A549 (cell line): ENCODE measurements around the gene ZNG1B. TPM values are rescaled to one million over a fixed set of nuclear protein-coding genes. Genes with fewer than 3 reads are reported as not detected.
A peak's percentile ranks its signal among the peaks of the same experiment; 100 is the strongest.
"Not testable (repeated sequence)": the region's sequence is repeated elsewhere in the genome, so short reads cannot be mapped to it uniquely, and the experiment has no call there.

ENCODE experiments used
- ATAC-seq, 2 experiments: fragments of 200-7000 bp in 1 of 2; fragments of >200 bp in 1 of 2; cut with Nextera tagmentation in 1 of 2; cut with Tn5 transposase in 1 of 2; 3 replicates each; pipeline versions ENCODE4 v1.8.0 to v1.9.1; 2018 to 2020; ENCODE audit warnings: mild to moderate bottlenecking in 1 of 2, moderate library complexity in 1 of 2
- CTCF ChIA-PET: fragments of 300-600 bp; sonication (Branson Sonifier 250); formaldehyde crosslinking; extraction: SDS; loops from one replicate; lab custom pipeline; 2021; ENCODE audit warnings: antibody characterized with exemption, inconsistent platforms; lab: Yijun Ruan, JAX
- POLR2A ChIA-PET: fragments of 350-600 bp; formaldehyde crosslinking; extraction: SDS; loops from one replicate; lab custom pipeline; 2021; ENCODE audit warnings: antibody characterized with exemption, inconsistent platforms; lab: Yijun Ruan, JAX
- DNase-seq, 2 experiments: peaks; one replicate each; pipeline versions ENCODE4 v3.0.0 to v3.0.0-alpha.2; 2011 to 2016; ENCODE audit warnings: low read depth in 1 of 2, low spot score in 1 of 2
- FAIRE-seq: peaks from 2 replicates; lab custom pipeline; 2011; peaks lifted over from hg19 to GRCh38; lab: Jason Lieb, UNC
- H3K27ac ChIP-seq, 2 experiments: fragments of >200 bp; sonication (Bioruptor Twin); formaldehyde crosslinking; 3 replicates each; pipeline ENCODE4 v1.5.1; 2016 to 2017
- H3K4me1 ChIP-seq: fragments of >200 bp; sonication (Bioruptor Twin); formaldehyde crosslinking; 3 replicates; pipeline ENCODE4 v1.6.1; 2016
- H3K4me2 ChIP-seq: fragments of >200 bp; sonication (Bioruptor Twin); formaldehyde crosslinking; 3 replicates; pipeline ENCODE4 v1.6.1; 2016
- H3K4me3 ChIP-seq: fragments of >200 bp; sonication (Bioruptor Twin); formaldehyde crosslinking; 3 replicates; pipeline ENCODE4 v1.5.1; 2016
- H3K9me3 ChIP-seq: fragments of >200 bp; sonication (Bioruptor Twin); formaldehyde crosslinking; 3 replicates; pipeline ENCODE4 v1.6.1; 2016
- WGBS: methylation state at CpG from one replicate; pipeline ENCODE4 v1.1.6; 2017; ENCODE audit errors: missing lambda C conversion rate; 5-methylcytosine and 5-hydroxymethylcytosine counted together
- polyA plus RNA-seq, 4 experiments: library from polyadenylated mRNA; depleted of rRNA in 3 of 4; stranded (reverse); fragments of >200 nt; fragmentation: RNase III in 1 of 4; extraction: RNeasy Plus Mini Kit Qiagen cat#74134 plus additional on column Dnase treatment in 1 of 4; gene quantifications; 2 replicates in 3 of 4; 3 replicates in 1 of 4; pipeline ENCODE4 v1.2.3, GENCODE V29; 2011 to 2017

ZNG1B gene
- polyA plus RNA-seq, 2 of the 4 experiments (the other 2 are of a cell fraction): 49.7 to 64.6 TPM

- H3K4me2 ChIP-seq, H3K4me1 ChIP-seq, ATAC-seq, FAIRE-seq, DNase-seq, H3K4me3 ChIP-seq, CTCF ChIA-PET, POLR2A ChIA-PET, H3K9me3 ChIP-seq, H3K27ac ChIP-seq: not testable (repeated sequence)
- 50% methylated on average over 5 of the region's 5 CpGs for WGBS
Observed at GRCh38 chr2:113521492-113521891, 84.0 kb downstream of the ZNG1B start.

GRCh38 chr2:113524986-113525385 is 87.5 kb downstream of the ZNG1B start:
- H3K4me3 ChIP-seq, FAIRE-seq, DNase-seq, H3K4me2 ChIP-seq, H3K9me3 ChIP-seq, POLR2A ChIA-PET, CTCF ChIA-PET, H3K27ac ChIP-seq, ATAC-seq, H3K4me1 ChIP-seq: not testable (repeated sequence)
- WGBS: 17% methylated on average over 1 of the region's 1 CpG

GRCh38 chr2:113527350-113528045 is 90.0 kb downstream of the ZNG1B start:
- WGBS: 1% methylated on average over 7 of the region's 12 CpGs
- DNase-seq, H3K9me3 ChIP-seq, POLR2A ChIA-PET, H3K4me1 ChIP-seq, H3K4me2 ChIP-seq, FAIRE-seq, H3K27ac ChIP-seq, H3K4me3 ChIP-seq: not testable (repeated sequence)
- CTCF ChIA-PET: interaction anchor here (1.2 kb wide), 1 partner anchor 439 kb away, joined by 4 read pairs; no protein-coding TSS in a partner anchor
- ATAC-seq: peak; percentile 93 to 98

GRCh38 chr2:113528126-113528525 is 90.6 kb downstream of the ZNG1B start:
- H3K4me3 ChIP-seq, H3K4me2 ChIP-seq, H3K4me1 ChIP-seq, FAIRE-seq, H3K9me3 ChIP-seq, DNase-seq, POLR2A ChIA-PET, H3K27ac ChIP-seq: not testable (repeated sequence)
- WGBS: 40% methylated on average over 5 of the region's 5 CpGs
- ATAC-seq: peak; percentile 49 to 55; a peak in 3 of 6 replicates
- CTCF ChIA-PET: interaction anchor here (1.2 kb wide), 1 partner anchor 438 kb away, joined by 4 read pairs; no protein-coding TSS in a partner anchor

GRCh38 chr2:113528904-113529303 is 91.4 kb downstream of the ZNG1B start:
- H3K27ac ChIP-seq, FAIRE-seq, H3K4me2 ChIP-seq, H3K4me3 ChIP-seq, POLR2A ChIA-PET, DNase-seq, CTCF ChIA-PET, H3K4me1 ChIP-seq, ATAC-seq, H3K9me3 ChIP-seq: not testable (repeated sequence)
- 40% methylated on average over 1 of the region's 3 CpGs for WGBS

- CTCF ChIA-PET, ATAC-seq, H3K4me1 ChIP-seq, H3K4me3 ChIP-seq, H3K9me3 ChIP-seq, H3K27ac ChIP-seq, DNase-seq, H3K4me2 ChIP-seq, FAIRE-seq, POLR2A ChIA-PET: not testable (repeated sequence)
- 0% methylated on average over 1 of the region's 4 CpGs for WGBS
Observed at GRCh38 chr2:113532991-113533390, 95.5 kb downstream of the ZNG1B start.

GRCh38 chr2:113536573-113536972 is 99.1 kb downstream of the ZNG1B start:
- H3K9me3 ChIP-seq, CTCF ChIA-PET, H3K4me3 ChIP-seq, ATAC-seq, FAIRE-seq, H3K4me1 ChIP-seq, H3K27ac ChIP-seq, H3K4me2 ChIP-seq, POLR2A ChIA-PET, DNase-seq: not testable (repeated sequence)
- 47% methylated on average over 6 of the region's 6 CpGs for WGBS

GRCh38 chr2:113540834-113541203 is 103.3 kb downstream of the ZNG1B start:
- not testable (repeated sequence) for FAIRE-seq

GRCh38 chr2:113541204-113541975 is 103.9 kb downstream of the ZNG1B start:
- peak; percentile 0 to 2 for DNase-seq
- POLR2A ChIA-PET, H3K4me1 ChIP-seq, CTCF ChIA-PET, FAIRE-seq, H3K9me3 ChIP-seq: not testable (repeated sequence)
- H3K4me2 ChIP-seq: peak overlapping the region; percentile 97
- H3K4me3 ChIP-seq: peak overlapping the region; percentile 57
- H3K27ac ChIP-seq: peak overlapping the region in 1 of 2 experiments; percentile 77; a peak in 3 of 6 replicates
- 16% methylated on average over 33 of the region's 71 CpGs for WGBS
- peak; percentile 58 to 75 for ATAC-seq

More at GRCh38 chr2:113540834-113541203, 103.3 kb downstream of the ZNG1B start:
- H3K4me3 ChIP-seq, DNase-seq, H3K9me3 ChIP-seq, H3K27ac ChIP-seq, H3K4me2 ChIP-seq, H3K4me1 ChIP-seq, CTCF ChIA-PET, POLR2A ChIA-PET: not testable (repeated sequence)
- ATAC-seq: peak in 1 of 2 experiments; percentile 18; a peak in 3 of 6 replicates
- 64% methylated on average over 5 of the region's 5 CpGs for WGBS

GRCh38 chr2:113541976-113542485 is 104.5 kb downstream of the ZNG1B start:
- peak in 1 of 2 experiments; percentile 0 for DNase-seq
- H3K4me2 ChIP-seq: peak overlapping the region; percentile 97
- H3K4me1 ChIP-seq, FAIRE-seq, CTCF ChIA-PET, POLR2A ChIA-PET, H3K9me3 ChIP-seq: not testable (repeated sequence)
- ATAC-seq: peak; percentile 73 to 85
- 42% methylated on average over 15 of the region's 64 CpGs for WGBS
- H3K27ac ChIP-seq: peak overlapping the region in 1 of 2 experiments; percentile 77; a peak in 3 of 6 replicates
- peak overlapping the region; percentile 57 for H3K4me3 ChIP-seq

GRCh38 chr2:113542529-113542928 is 105.0 kb downstream of the ZNG1B start:
- FAIRE-seq, H3K27ac ChIP-seq, ATAC-seq, H3K4me1 ChIP-seq, H3K4me3 ChIP-seq, CTCF ChIA-PET, POLR2A ChIA-PET, H3K4me2 ChIP-seq, H3K9me3 ChIP-seq, DNase-seq: not testable (repeated sequence)
- 48% methylated on average over 2 of the region's 9 CpGs for WGBS
